ENCODE measurements around the gene SIPA1L3.

The SIPA1L3 gene

DNA sequence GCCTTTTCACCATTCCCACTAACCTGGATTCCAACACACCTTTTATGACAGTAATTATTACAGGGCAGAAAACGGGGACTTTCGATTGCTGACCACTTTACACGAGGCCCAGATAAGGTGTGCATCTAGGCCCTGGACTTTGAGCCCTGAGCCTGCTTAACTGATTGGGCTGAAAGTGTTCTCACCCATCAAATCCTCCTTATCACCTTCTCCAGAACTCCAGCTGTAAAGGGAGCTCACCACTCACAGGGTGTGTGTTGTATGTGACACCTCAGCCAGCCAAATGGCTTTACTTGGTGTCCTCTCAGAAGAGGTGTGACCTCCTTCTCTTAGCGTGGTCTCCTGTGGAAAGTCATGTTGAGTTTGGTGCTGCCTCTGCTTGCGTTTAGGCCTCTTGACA lies 36.5 kb downstream of the SIPA1L3 start:
- TF ChIP-seq, protein P1, sequence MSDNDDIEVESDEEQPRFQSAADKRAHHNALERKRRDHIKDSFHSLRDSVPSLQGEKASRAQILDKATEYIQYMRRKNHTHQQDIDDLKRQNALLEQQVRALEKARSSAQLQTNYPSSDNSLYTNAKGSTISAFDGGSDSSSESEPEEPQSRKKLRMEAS (IDR thresholded peaks at IDR 0.05; ENCODE audit: low read depth, low read length): no peak
- no peak for TF ChIP-seq POLR2A (IDR thresholded peaks at IDR 0.05; ENCODE audit: extremely low read depth, insufficient read length)
- TF ChIP-seq MYC (IDR thresholded peaks at IDR 0.05; ENCODE audit: low read depth, low read length): no peak
- TF ChIP-seq, protein P2, sequence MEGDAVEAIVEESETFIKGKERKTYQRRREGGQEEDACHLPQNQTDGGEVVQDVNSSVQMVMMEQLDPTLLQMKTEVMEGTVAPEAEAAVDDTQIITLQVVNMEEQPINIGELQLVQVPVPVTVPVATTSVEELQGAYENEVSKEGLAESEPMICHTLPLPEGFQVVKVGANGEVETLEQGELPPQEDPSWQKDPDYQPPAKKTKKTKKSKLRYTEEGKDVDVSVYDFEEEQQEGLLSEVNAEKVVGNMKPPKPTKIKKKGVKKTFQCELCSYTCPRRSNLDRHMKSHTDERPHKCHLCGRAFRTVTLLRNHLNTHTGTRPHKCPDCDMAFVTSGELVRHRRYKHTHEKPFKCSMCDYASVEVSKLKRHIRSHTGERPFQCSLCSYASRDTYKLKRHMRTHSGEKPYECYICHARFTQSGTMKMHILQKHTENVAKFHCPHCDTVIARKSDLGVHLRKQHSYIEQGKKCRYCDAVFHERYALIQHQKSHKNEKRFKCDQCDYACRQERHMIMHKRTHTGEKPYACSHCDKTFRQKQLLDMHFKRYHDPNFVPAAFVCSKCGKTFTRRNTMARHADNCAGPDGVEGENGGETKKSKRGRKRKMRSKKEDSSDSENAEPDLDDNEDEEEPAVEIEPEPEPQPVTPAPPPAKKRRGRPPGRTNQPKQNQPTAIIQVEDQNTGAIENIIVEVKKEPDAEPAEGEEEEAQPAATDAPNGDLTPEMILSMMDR (IDR thresholded peaks at IDR 0.05; ENCODE audit: low read depth, low read length): no peak
- no peak overlapping the region for H3K4me3 ChIP-seq (ENCODE audit: low read depth, low read length)
- no peak for DNase-seq (ENCODE audit: low read depth)

DNA sequence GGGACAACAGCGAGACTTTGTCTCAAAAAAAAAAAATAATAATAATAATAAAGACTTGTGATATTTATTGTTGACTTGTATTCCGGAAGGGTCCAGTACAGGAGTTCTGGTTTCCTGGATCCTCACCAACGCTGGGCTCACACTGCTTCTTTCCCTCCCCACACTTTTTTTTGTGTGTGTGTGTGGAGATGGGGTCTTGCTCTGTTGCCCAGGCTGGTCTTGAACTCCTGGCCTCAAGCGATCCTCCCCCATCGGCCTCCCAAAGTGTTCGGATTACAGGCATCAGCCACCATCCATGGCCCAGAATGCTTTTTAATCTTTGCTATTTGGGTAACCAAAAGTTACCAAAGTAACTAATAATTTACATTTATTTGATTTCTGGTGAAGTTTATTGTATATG lies 39.1 kb downstream of the SIPA1L3 start:
- TF ChIP-seq, protein P1 (IDR thresholded peaks at IDR 0.05; ENCODE audit: low read depth, low read length): no peak
- no peak for TF ChIP-seq POLR2A (IDR thresholded peaks at IDR 0.05; ENCODE audit: extremely low read depth, insufficient read length)
- no peak for TF ChIP-seq MYC (IDR thresholded peaks at IDR 0.05; ENCODE audit: low read depth, low read length)
- TF ChIP-seq, protein P2 (IDR thresholded peaks at IDR 0.05; ENCODE audit: low read depth, low read length): no peak
- H3K4me3 ChIP-seq (ENCODE audit: low read depth, low read length): no peak overlapping the region
- DNase-seq (ENCODE audit: low read depth): no peak

DNA sequence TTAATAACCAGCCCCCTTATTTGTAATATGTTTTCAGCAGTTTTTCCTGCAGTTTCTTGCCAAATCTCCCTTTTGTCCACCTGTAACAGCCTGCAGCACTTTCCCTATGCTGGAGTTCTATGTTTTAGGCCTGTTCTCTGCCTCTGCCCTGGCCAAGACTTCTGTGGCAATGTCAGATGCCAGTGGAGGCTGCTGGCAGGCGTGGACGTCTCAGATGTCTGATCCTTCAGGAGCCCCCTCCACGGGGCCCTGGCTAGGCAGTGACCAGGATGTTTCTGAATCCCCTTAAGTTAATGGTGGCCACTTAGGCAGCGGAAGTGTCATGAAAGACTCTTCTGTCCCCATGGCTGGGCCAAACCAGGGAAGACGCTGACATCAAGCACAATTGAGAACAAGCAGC lies 40.8 kb downstream of the SIPA1L3 start:
- TF ChIP-seq, protein P2 (IDR thresholded peaks at IDR 0.05; ENCODE audit: low read depth, low read length): no peak
- TF ChIP-seq, protein P1 (IDR thresholded peaks at IDR 0.05; ENCODE audit: low read depth, low read length): no peak
- TF ChIP-seq POLR2A (IDR thresholded peaks at IDR 0.05; ENCODE audit: extremely low read depth, insufficient read length) (no peak), MYC (IDR thresholded peaks at IDR 0.05; ENCODE audit: low read depth, low read length) (no peak)
- DNase-seq (ENCODE audit: low read depth): no peak
- no peak overlapping the region for H3K4me3 ChIP-seq (ENCODE audit: low read depth, low read length)

DNA sequence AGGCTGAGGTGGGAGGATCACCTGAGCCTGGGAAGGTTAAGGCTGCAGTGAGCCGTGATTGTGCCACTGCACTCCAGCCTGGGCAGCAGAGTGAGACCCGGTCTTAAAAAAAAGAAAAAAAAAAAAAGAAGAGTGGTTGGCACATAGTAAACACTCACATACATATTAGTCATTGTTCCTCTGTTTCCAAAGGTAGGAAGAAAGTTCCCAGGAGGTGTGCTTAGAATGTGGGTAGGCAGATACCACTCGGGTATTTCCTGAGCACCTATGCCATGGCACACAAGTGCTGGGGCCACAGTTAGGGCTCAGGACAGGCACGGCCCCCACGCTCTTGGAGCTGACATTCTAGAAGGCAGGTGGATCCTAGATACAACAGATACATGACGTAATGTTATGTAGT lies 41.4 kb downstream of the SIPA1L3 start:
- TF ChIP-seq, protein P1 (IDR thresholded peaks at IDR 0.05; ENCODE audit: low read depth, low read length): no peak
- TF ChIP-seq POLR2A (IDR thresholded peaks at IDR 0.05; ENCODE audit: extremely low read depth, insufficient read length) (no peak), MYC (IDR thresholded peaks at IDR 0.05; ENCODE audit: low read depth, low read length) (no peak)
- TF ChIP-seq, protein P2 (IDR thresholded peaks at IDR 0.05; ENCODE audit: low read depth, low read length): no peak
- DNase-seq (ENCODE audit: low read depth): no peak
- H3K4me3 ChIP-seq (ENCODE audit: low read depth, low read length): no peak overlapping the region

DNA sequence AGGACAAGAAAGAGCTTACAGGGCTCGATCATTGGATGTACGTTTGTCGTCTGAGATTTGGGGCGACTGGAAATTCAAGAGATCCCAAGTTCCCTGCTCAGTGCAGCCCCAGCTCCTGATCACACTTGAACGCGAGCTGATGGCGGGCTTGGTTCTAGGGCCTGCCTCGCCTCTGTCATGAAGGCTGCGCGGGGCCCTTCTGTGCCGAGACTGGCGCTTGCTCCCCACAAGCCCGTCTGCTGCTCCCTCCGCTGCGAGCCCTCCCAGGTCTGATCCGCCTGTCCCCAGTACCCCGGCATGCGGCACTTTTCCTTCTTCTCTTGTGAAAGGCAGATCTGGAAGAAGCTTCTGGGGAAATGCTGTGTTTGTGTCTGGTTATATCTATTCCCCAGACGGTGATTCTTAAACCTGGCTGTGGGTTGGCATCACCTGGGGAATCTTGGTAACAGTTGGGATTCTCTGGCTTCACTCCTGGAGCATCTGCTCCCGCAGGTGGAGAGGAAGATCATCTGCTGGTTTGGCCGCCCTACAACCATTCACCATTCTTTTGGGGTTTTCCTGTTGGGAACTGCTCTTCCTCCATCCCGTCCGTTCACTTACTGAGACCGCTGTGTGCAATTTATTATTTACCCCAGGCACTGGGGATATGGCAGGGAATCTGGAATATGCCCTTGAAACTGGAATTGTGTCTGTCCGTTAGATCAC lies 43.6 kb downstream of the SIPA1L3 start:
- DNase-seq (ENCODE audit: low read depth): no peak
- no peak for TF ChIP-seq MYC (IDR thresholded peaks at IDR 0.05; ENCODE audit: low read depth, low read length)
- TF ChIP-seq, protein P1 (IDR thresholded peaks at IDR 0.05; ENCODE audit: low read depth, low read length): no peak
- TF ChIP-seq, protein P2 (IDR thresholded peaks at IDR 0.05; ENCODE audit: low read depth, low read length): no peak
- no peak for TF ChIP-seq POLR2A (IDR thresholded peaks at IDR 0.05; ENCODE audit: extremely low read depth, insufficient read length)
- no peak overlapping the region for H3K4me3 ChIP-seq (ENCODE audit: low read depth, low read length)

Measured in NB4 (cell line).